HG03108 (cell line): ENCODE data around the gene CCNF.

Experiments
- ATAC-seq: cut with Tn5 transposase; IDR thresholded peaks from one replicate; pipeline ENCODE4 v1.9.1; 2021; ENCODE audit warnings: moderate library complexity; ENCODE audit not compliant: unreplicated experiment

Gene CCNF

GRCh38 chr16:2483939-2484897 lies 55.0 kb downstream of the CCNF start:
- ATAC-seq: no peak

GRCh38 chr16:2484898-2485508 lies 55.8 kb downstream of the CCNF start:
- no peak for ATAC-seq

- no peak for ATAC-seq
These were observed 56.7 kb downstream of the CCNF start for GRCh38 chr16:2485811-2486507.

- peak; percentile 82 for ATAC-seq
These were observed 57.6 kb downstream of the CCNF start for GRCh38 chr16:2486645-2487516.

- ATAC-seq: no peak
These were observed 58.2 kb downstream of the CCNF start for GRCh38 chr16:2487517-2487842.

- no peak for ATAC-seq
These were observed 58.8 kb downstream of the CCNF start for GRCh38 chr16:2487903-2488531.

- no peak for ATAC-seq
These were observed 60.3 kb downstream of the CCNF start for GRCh38 chr16:2489581-2489980.

- no peak for ATAC-seq
These were observed 61.2 kb downstream of the CCNF start for GRCh38 chr16:2490190-2491105.

GRCh38 chr16:2492292-2492691 lies 63.0 kb downstream of the CCNF start:
- ATAC-seq: no peak

- no peak for ATAC-seq
These were observed 64.4 kb downstream of the CCNF start for GRCh38 chr16:2493605-2494004.

GRCh38 chr16:2494616-2495015 lies 65.4 kb downstream of the CCNF start:
- ATAC-seq: no peak

- no peak for ATAC-seq
These were observed 65.8 kb downstream of the CCNF start for GRCh38 chr16:2495041-2495440.

GRCh38 chr16:2496223-2497115 lies 67.2 kb downstream of the CCNF start:
- no peak for ATAC-seq

- no peak for ATAC-seq
These were observed 67.9 kb downstream of the CCNF start for GRCh38 chr16:2497116-2497630.

GRCh38 chr16:2497695-2498484 lies 68.6 kb downstream of the CCNF start:
- ATAC-seq: no peak

- no peak for ATAC-seq
These were observed 69.4 kb downstream of the CCNF start for GRCh38 chr16:2498531-2499253.

GRCh38 chr16:2499454-2499853 lies 70.2 kb downstream of the CCNF start:
- ATAC-seq: no peak
